ENCODE results near the gene RYR3.

Gene RYR3

DNA sequence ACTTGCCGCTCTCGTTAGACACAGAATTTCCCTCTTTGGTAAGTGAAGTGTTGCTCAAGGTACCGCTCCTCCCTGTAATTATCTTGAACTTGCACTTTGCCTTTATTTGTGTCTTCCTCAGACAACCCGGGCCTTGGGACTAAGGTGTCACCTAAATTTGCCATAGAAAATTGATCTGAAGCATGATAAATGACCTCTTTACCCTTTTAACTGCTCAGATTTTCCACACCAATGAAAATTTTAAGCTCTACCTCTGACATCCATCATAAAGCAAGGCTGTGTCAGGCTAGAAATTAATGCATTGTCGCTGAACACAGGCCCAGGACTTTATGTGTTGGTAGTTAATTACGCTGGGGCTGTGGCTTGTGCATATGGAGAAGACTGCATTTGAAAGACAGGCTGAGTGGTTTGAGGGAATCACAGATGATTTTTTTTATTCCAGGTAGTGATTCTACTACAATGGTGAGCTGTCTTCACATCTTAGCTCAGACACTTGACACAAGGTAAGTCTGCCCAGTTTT, 458.0 kb downstream of the RYR3 start:
- no peak overlapping the region for H3K4me3 ChIP-seq (ENCODE audit: control insufficient read depth, low read depth, low read length)
- no peak for DNase-seq (ENCODE audit: low read depth)
- TF ChIP-seq, protein P1, sequence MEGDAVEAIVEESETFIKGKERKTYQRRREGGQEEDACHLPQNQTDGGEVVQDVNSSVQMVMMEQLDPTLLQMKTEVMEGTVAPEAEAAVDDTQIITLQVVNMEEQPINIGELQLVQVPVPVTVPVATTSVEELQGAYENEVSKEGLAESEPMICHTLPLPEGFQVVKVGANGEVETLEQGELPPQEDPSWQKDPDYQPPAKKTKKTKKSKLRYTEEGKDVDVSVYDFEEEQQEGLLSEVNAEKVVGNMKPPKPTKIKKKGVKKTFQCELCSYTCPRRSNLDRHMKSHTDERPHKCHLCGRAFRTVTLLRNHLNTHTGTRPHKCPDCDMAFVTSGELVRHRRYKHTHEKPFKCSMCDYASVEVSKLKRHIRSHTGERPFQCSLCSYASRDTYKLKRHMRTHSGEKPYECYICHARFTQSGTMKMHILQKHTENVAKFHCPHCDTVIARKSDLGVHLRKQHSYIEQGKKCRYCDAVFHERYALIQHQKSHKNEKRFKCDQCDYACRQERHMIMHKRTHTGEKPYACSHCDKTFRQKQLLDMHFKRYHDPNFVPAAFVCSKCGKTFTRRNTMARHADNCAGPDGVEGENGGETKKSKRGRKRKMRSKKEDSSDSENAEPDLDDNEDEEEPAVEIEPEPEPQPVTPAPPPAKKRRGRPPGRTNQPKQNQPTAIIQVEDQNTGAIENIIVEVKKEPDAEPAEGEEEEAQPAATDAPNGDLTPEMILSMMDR (IDR thresholded peaks at IDR 0.05; ENCODE audit: control insufficient read depth, insufficient read depth, low read depth, low read length, missing control alignments), result no peak

GRCh38 chr15:33773969-33774368, 463.2 kb downstream of the RYR3 start:
- no peak for DNase-seq (ENCODE audit: low read depth)
- TF ChIP-seq, protein P1 (IDR thresholded peaks at IDR 0.05; ENCODE audit: control insufficient read depth, insufficient read depth, low read depth, low read length, missing control alignments), result no peak
- no peak overlapping the region for H3K4me3 ChIP-seq (ENCODE audit: control insufficient read depth, low read depth, low read length)

- no peak for DNase-seq (ENCODE audit: low read depth)
- TF ChIP-seq, protein P1 (IDR thresholded peaks at IDR 0.05; ENCODE audit: control insufficient read depth, insufficient read depth, low read depth, low read length, missing control alignments), result no peak
Measured at GRCh38 chr15:33778852-33779251, 468.1 kb downstream of the RYR3 start.

GRCh38 chr15:33780011-33780768, 469.4 kb downstream of the RYR3 start:
- no peak overlapping the region for H3K4me3 ChIP-seq (ENCODE audit: control insufficient read depth, low read depth, low read length)
- DNase-seq (ENCODE audit: low read depth), result no peak
- TF ChIP-seq, protein P1 (IDR thresholded peaks at IDR 0.05; ENCODE audit: control insufficient read depth, insufficient read depth, low read depth, low read length, missing control alignments), result no peak

More at GRCh38 chr15:33778852-33779251, 468.1 kb downstream of the RYR3 start:
- H3K4me3 ChIP-seq (ENCODE audit: control insufficient read depth, low read depth, low read length), result no peak overlapping the region

DNA sequence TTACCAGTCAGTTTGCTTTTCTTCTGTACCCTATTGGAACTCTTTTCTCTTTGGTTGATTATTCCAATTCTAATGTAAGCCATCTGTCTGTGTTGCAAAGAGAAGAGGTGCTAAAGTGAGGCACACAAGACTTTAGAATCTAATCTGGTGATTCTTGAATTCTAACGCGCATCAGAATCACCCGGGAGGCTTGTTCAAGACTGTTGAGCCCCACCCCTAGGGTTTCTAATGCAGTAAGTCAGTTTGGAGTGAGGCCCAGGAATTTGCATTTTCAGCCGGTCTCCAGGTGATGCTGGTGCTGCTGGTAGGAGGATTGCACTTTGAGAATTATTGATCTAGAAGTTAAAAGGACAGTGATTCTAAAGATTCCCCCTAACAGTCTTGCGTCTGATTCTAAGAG, 472.2 kb downstream of the RYR3 start:
- DNase-seq (ENCODE audit: low read depth), result no peak
- TF ChIP-seq, protein P1 (IDR thresholded peaks at IDR 0.05; ENCODE audit: control insufficient read depth, insufficient read depth, low read depth, low read length, missing control alignments), result no peak
- H3K4me3 ChIP-seq (ENCODE audit: control insufficient read depth, low read depth, low read length), result no peak overlapping the region

DNA sequence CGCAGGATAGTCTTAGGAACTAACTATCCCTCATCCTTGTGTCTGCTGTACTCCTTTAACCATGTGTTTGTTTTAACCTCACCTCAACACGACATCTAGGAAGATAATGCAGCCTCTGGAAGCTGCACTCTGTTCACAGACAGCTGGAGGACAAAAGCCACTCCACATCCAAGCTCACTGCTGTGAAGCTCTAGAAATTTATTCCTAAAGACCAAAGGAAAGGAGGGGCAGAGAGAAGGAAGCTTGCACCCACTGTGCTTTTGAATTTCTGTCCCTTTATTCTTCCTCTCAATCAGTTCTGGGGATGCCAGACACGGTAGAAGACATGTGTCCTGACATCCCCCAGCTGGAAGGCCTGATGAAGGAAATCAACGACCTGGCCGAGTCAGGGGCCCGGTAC, 474.6 kb downstream of the RYR3 start:
- TF ChIP-seq, protein P1 (IDR thresholded peaks at IDR 0.05; ENCODE audit: control insufficient read depth, insufficient read depth, low read depth, low read length, missing control alignments), result no peak
- DNase-seq (ENCODE audit: low read depth), result no peak
- no peak overlapping the region for H3K4me3 ChIP-seq (ENCODE audit: control insufficient read depth, low read depth, low read length)

Data from AG09309 (cell line).